Stomach (tissue), 4 donors: ENCODE measurements around the gene SYT14.

Source experiments
- CTCF ChIP-seq, 7 experiments: fragments of 450-650 bp in 4 of 7; fragments of 200-600 bp in 3 of 7; sonication (generic) in 3 of 7; IDR thresholded peaks; one replicate each; pipeline ENCODE4 v1.5.1; 2016 to 2019; ENCODE audit warnings: antibody characterized with exemption in 7 of 7, control low read depth in 2 of 7, mild to moderate bottlenecking in 1 of 7
- POLR2AphosphoS5 ChIP-seq, 3 donors: sonication (generic); formaldehyde crosslinking; IDR thresholded peaks; one replicate each; pipeline ENCODE4 v1.6.1; 2016; ENCODE audit warnings: antibody characterized with exemption in 3 of 3

GRCh38 chr1:209931141-209931540, 6.9 kb upstream of the SYT14 start:
- TF ChIP-seq CTCF (IDR thresholded peaks at IDR 0.05): no peak
- TF ChIP-seq POLR2AphosphoS5 (IDR thresholded peaks at IDR 0.05): no peak
